WERI-Rb-1 (cell line): Measurements from ENCODE around the gene CYP39A1.

ENCODE experiments used
- DNase-seq: peaks from one replicate; pipeline ENCODE4 v3.0.0-alpha.2; 2020
- H3K27ac ChIP-seq: fragments of 250-450 bp; sonication (Bioruptor Pico); 2 replicates; pipeline ENCODE4 v1.5.1; 2020; ENCODE audit warnings: mild to moderate bottlenecking, moderate library complexity
- H3K27me3 ChIP-seq: fragments of 250-450 bp; sonication (Bioruptor Pico); 2 replicates; pipeline ENCODE4 v1.5.1; 2021; ENCODE audit warnings: mild to moderate bottlenecking, low read depth, moderate library complexity; ENCODE audit not compliant: insufficient read depth, severe bottlenecking
- H3K36me3 ChIP-seq: fragments of 250-450 bp; sonication (Bioruptor Pico); 2 replicates; pipeline ENCODE4 v1.5.1; 2020; ENCODE audit warnings: mild to moderate bottlenecking, moderate library complexity
- H3K4me3 ChIP-seq: 2 replicates; pipeline ENCODE4 v1.5.1; 2011; ENCODE audit warnings: low read depth, mild to moderate bottlenecking, control low read depth, low read length
- H3K9me3 ChIP-seq: fragments of 250-450 bp; sonication (Bioruptor Pico); 2 replicates; pipeline ENCODE4 v1.5.1; 2021; ENCODE audit warnings: mild to moderate bottlenecking, moderate library complexity; ENCODE audit not compliant: severe bottlenecking
- CTCF ChIP-seq: IDR thresholded peaks from 2 replicates; pipeline ENCODE4 v1.5.1; 2011; ENCODE audit warnings: low read depth, mild to moderate bottlenecking, control low read depth, inconsistent platforms, low read length

CYP39A1 gene

GRCh38 chr6:46626228-46626909, 26.2 kb downstream of the CYP39A1 start:
- Histone ChIP-seq H3K9me3 (no peaks in the 10 kb centered on the region), H3K27me3 (no peaks in the 10 kb centered on the region), H3K27ac (no peak overlapping the region), H3K36me3 (no peaks in the 10 kb centered on the region), H3K4me3 (no peak overlapping the region)
- peak; percentile 40 for TF ChIP-seq CTCF
- DNase-seq: no peak

DNA sequence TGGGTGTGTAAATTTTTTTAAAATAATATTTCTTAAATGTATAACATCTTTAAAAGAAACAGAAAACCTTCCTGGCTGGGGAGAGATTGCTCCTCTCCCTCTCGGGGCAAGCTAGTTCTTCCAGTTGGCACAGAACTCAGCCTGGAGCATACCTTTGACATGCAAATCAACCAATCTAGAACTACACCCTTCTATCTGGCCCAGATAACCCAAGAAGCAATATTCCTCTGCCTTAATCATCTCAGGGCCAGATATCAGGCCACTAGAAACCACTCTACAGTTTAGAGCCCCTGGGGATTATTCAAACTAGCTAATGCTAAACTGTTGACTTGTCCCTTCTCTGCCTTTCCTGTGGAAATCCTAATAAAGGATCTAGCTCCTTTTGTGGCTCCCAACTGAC, 33.9 kb downstream of the CYP39A1 start:
- Histone ChIP-seq H3K27me3 (no peaks in the 10 kb centered on the region), H3K27ac (no peak overlapping the region), H3K36me3 (no peaks in the 10 kb centered on the region), H3K9me3 (no peaks in the 10 kb centered on the region), H3K4me3 (no peak overlapping the region)
- no peak for DNase-seq
- TF ChIP-seq CTCF: no peak

- no peak overlapping the region for H3K4me3 ChIP-seq
- H3K27me3 ChIP-seq: no peaks in the 10 kb centered on the region
- no peak overlapping the region for H3K27ac ChIP-seq
- H3K9me3 ChIP-seq: no peaks in the 10 kb centered on the region
- no peak for TF ChIP-seq CTCF
- no peaks in the 10 kb centered on the region for H3K36me3 ChIP-seq
- DNase-seq: no peak
Measured at GRCh38 chr6:46612645-46613044, 40.0 kb downstream of the CYP39A1 start.

GRCh38 chr6:46610862-46611553, 41.6 kb downstream of the CYP39A1 start:
- Histone ChIP-seq H3K36me3 (no peaks in the 10 kb centered on the region), H3K4me3 (no peak overlapping the region), H3K27ac (no peak overlapping the region), H3K27me3 (no peaks in the 10 kb centered on the region), H3K9me3 (no peaks in the 10 kb centered on the region)
- DNase-seq: peak; percentile 53
- TF ChIP-seq CTCF: no peak

DNA sequence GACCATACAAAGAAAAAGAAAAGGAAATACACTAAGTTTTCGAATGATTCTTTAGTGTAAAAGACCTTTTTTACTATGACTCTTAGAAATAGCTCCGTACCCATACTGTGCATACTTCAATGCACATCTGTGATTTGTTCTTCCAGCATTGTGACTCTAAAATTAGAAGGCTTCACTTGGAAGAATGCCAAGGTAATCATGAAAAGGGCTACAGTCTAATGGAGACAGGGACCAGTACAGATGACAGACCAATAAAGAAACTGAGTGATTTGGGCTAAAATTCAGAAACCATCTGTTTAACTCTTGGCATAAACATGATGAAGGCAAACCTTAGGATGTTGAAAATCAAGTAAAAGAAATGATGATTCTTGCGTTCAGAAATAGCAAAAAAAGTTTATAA, 46.3 kb downstream of the CYP39A1 start:
- no peak overlapping the region for H3K27ac ChIP-seq
- no peak overlapping the region for H3K4me3 ChIP-seq
- no peaks in the 10 kb centered on the region for H3K36me3 ChIP-seq
- H3K27me3 ChIP-seq: no peaks in the 10 kb centered on the region
- TF ChIP-seq CTCF: no peak
- DNase-seq: no peak
- no peaks in the 10 kb centered on the region for H3K9me3 ChIP-seq
